ENCODE measurements around the gene TLCD5.

Gene TLCD5

GRCh38 chr11:120308081-120308480, 17.0 kb upstream of the TLCD5 start:
- no peak for DNase-seq

- DNase-seq = no peak
Measured at GRCh38 chr11:120310870-120311269, 14.2 kb upstream of the TLCD5 start.

- DNase-seq = no peak
Measured at GRCh38 chr11:120314861-120315260, 10.2 kb upstream of the TLCD5 start.

- no peak for DNase-seq
Measured at GRCh38 chr11:120316880-120317688, 8.0 kb upstream of the TLCD5 start.

- DNase-seq = no peak
Measured at GRCh38 chr11:120317689-120318480, 7.2 kb upstream of the TLCD5 start.

GRCh38 chr11:120318906-120319305, 6.2 kb upstream of the TLCD5 start:
- DNase-seq = no peak

GRCh38 chr11:120326228-120326627, 1.1 kb downstream of the TLCD5 start:
- DNase-seq = no peak

GRCh38 chr11:120326845-120327281, 1.8 kb downstream of the TLCD5 start:
- DNase-seq = no peak

- DNase-seq = no peak
Measured at GRCh38 chr11:120327311-120327710, 2.2 kb downstream of the TLCD5 start.

- no peak for DNase-seq
Measured at GRCh38 chr11:120329556-120329955, 4.5 kb downstream of the TLCD5 start.

GRCh38 chr11:120330045-120330444, 4.9 kb downstream of the TLCD5 start:
- no peak for DNase-seq

- DNase-seq = no peak
Measured at GRCh38 chr11:120331301-120331996, 6.3 kb downstream of the TLCD5 start.

GRCh38 chr11:120332822-120333716, 8.0 kb downstream of the TLCD5 start:
- DNase-seq = no peak

GRCh38 chr11:120333801-120334200, 8.7 kb downstream of the TLCD5 start:
- DNase-seq = no peak

- DNase-seq = no peak
Measured at GRCh38 chr11:120334332-120334731, 9.2 kb downstream of the TLCD5 start.

- DNase-seq = peak in 3 of 4 experiments; percentile 13 to 26 (median 14)
Measured at GRCh38 chr11:120334894-120335462, 9.9 kb downstream of the TLCD5 start.

GRCh38 chr11:120335556-120335907, 10.4 kb downstream of the TLCD5 start:
- no peak for DNase-seq

- DNase-seq = peak; percentile 57 to 66 (median 62)
Measured at GRCh38 chr11:120335908-120336640, 11.0 kb downstream of the TLCD5 start, which contains the start of gene ARHGEF12. ARHGEF12 (plus strand) TSS chr11:120336413; CDS start chr11:120337244, 831 bp downstream.

- DNase-seq = peak in 1 of 4 experiments; percentile 35
Measured at GRCh38 chr11:120336641-120337354, 11.7 kb downstream of the TLCD5 start.

GRCh38 chr11:120337355-120338106, 12.4 kb downstream of the TLCD5 start:
- DNase-seq = no peak

Measured in activated CD4-positive, CD25-positive, alpha-beta regulatory T cell (primary cell).